HCT116 (cell line): Measurements from ENCODE around the gene LRFN2.

Experiments used
- CTCF ChIP-seq, 3 experiments: fragments of 200-600 bp in 1 of 3; sonication (generic) in 1 of 3; IDR thresholded peaks in 2 of 3; conservative IDR thresholded peaks in 1 of 3; 2 replicates each; pipeline ENCODE4 v1.5.1; 2012 to 2017; ENCODE audit warnings: low read depth in 2 of 3, low read length in 2 of 3, antibody characterized with exemption in 1 of 3, borderline replicate concordance in 1 of 3, control low read depth in 1 of 3, mild to moderate bottlenecking in 1 of 3, mixed read lengths in 1 of 3, mixed run types in 1 of 3, moderate library complexity in 1 of 3; ENCODE audit not compliant: insufficient read depth in 1 of 3
- EGR1 ChIP-seq: IDR thresholded peaks from 2 replicates; pipeline ENCODE4 v1.6.1; 2012; ENCODE audit warnings: low read depth
- EZH2 ChIP-seq: fragments of 200-600 bp; sonication (generic); IDR thresholded peaks from 2 replicates; pipeline ENCODE4 v1.6.1; 2017; ENCODE audit warnings: antibody characterized with exemption, mixed run types
- POLR2A ChIP-seq: IDR thresholded peaks from 2 replicates; pipeline ENCODE4 v1.7.0; 2011; ENCODE audit warnings: borderline replicate concordance; ENCODE audit not compliant: insufficient read depth, insufficient read length; ENCODE audit errors: extremely low read depth
- REST ChIP-seq: IDR thresholded peaks from 2 replicates; pipeline ENCODE4 v1.6.1; 2012; ENCODE audit warnings: low read depth
- SIN3A ChIP-seq: IDR thresholded peaks from 2 replicates; pipeline ENCODE4 v1.6.1; 2012; ENCODE audit warnings: low read depth
- YY1 ChIP-seq: IDR thresholded peaks from 2 replicates; pipeline ENCODE4 v1.6.1; 2011; ENCODE audit warnings: low read length, low read depth, moderate library complexity, mild to moderate bottlenecking; ENCODE audit not compliant: insufficient replicate concordance; ENCODE audit errors: extremely low read depth

GRCh38 chr6:40362859-40363258, 224.3 kb downstream of the LRFN2 start:
- TF ChIP-seq REST (no peak), POLR2A (no peak), EZH2 (no peak), YY1 (no peak), SIN3A (no peak), EGR1 (no peak), CTCF (IDR thresholded peaks at IDR 0.05 in 2 of 3, conservative IDR thresholded peaks at IDR 0.05 in 1 of 3; ENCODE audit: borderline replicate concordance in 1 of 3, insufficient read depth in 1 of 3, low read depth in 2 of 3, low read length in 2 of 3) (no peak)
